Activated CD8-positive, alpha-beta memory T cell treated with anti-CD3 and anti-CD28 coated beads, Interleukin-2, amount 50 U/mL, for 1 hour (primary cell): ENCODE data around the gene TEKT1.

ENCODE experiments used
- DNase-seq: peaks from one replicate; pipeline ENCODE4 v3.0.0-alpha.2; 2020; ENCODE audit errors: extremely low read depth

The TEKT1 gene

DNA sequence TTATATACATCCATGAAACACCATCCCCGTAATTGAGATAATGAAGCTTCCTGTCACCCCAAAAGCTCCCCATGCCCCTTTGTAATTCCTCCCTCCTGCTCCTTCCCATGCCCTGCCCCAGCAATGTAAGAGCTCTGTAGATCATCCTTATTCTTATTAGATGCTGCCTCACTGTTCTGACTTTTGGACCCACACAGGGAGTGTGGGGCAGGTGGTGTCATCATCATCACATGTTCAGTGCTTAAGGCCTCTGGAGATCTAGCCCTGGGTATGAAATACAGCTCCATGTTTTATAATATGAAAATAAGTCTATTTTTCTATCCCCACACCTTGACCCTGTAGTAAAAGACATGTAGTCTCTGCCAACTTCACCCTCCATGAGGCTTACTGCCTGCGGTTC is 73.8 kb downstream of the TEKT1 start:
- no peak for DNase-seq

GRCh38 chr17:6756425-6757031 is 75.0 kb downstream of the TEKT1 start:
- no peak for DNase-seq

DNA sequence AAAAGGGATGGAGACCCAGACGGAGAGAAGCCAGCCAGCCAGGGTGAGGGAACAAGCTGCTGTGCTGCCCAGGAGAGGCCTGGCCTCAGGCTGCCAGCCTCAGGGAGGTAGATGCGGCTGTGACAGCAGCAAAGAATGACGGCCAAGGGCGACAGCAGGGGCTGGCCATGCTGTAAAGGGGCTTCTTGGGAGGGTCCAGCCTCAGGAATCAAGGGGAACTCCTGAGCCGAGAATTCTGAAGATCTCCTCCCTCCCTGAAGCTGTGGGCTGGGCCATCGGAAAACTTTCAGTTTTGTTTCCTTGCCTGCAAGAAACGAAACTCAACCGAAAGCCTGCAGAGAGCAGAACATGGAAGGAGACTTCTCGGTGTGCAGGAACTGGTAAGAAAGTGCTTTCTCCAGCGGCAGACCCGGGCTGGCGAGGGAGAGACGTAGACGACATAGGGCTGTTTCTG is 75.8 kb downstream of the TEKT1 start, which contains the start of gene XAF1:
TSS of gene XAF1 (plus strand) at position 316 of the 454 bp plus-strand sequence. CDS start at position 349, 33 bp downstream.
- DNase-seq: no peak

- no peak for DNase-seq
Observed at GRCh38 chr17:6755281-6755680, 76.2 kb downstream of the TEKT1 start.

- DNase-seq: no peak
Observed at GRCh38 chr17:6753546-6753945, 78.0 kb downstream of the TEKT1 start.

DNA sequence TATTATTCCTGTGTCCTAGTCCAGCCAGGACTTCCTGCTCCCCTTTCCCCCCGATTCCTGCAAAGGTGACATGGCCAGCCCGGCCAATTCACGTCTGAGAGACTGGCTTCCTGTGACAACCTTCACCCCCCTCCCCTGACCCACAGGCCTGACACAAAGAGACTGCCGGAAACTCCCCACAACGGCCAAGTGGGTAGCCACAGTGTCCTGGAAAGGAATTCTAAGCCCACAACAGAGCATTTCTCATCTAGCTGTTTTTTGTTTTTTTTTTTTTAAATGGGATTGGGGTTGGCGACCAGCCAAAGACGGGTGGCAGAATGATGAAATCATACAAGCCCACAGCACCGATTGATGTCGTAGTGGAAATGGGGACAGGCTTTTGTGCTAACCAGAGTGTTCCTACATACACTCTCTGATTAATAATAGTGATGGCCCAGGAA is 78.5 kb downstream of the TEKT1 start:
- no peak for DNase-seq

- no peak for DNase-seq
Observed at GRCh38 chr17:6752068-6752909, 79.2 kb downstream of the TEKT1 start.

DNA sequence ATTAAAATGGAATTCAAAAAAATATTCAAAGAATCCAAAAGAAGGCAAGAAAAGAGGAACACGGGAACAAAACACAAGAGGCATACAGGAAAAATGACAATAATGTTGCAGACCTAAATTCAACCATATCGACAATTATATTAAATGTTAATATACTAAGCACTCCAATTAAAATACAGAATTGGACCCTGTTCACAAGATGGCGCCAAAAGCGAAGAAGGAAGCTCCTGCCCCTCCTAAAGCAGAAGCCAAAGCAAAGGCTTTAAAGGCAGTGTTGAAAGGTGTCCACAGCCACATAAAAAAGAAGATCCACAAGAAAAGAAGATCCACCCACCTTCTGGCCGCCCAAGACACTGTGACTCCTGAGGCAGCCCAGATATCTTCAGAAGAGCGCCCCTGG is 82.0 kb downstream of the TEKT1 start:
- DNase-seq: no peak

DNA sequence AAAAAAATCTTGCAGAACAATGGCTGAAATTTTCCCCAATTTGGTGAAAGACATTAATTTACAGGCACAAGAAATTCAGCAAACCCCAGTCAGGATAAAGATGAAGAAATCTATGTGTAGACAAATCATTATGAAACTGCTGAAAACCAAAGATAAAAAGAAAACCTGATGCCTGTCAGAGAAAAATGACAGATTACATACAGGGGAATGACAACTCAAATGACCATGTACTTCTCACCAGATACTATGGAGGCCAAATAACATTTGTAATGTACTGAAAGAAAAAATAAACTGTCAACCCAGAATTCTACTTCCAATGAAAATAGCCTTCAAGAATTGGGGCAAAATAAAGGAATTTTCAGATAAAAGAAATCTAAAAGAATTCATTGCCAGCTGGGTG is 82.9 kb downstream of the TEKT1 start:
- no peak for DNase-seq
